22Rv1 (cell line): Measurements from ENCODE around the gene GRWD1.

ENCODE experiments used
- H3K27ac ChIP-seq: fragments of 450-650 bp; 2 replicates; pipeline ENCODE4 v1.5.1; 2017
- CTCF ChIP-seq: fragments of 450-650 bp; IDR thresholded peaks from 2 replicates; pipeline ENCODE4 v1.5.1; 2017; ENCODE audit warnings: mild to moderate bottlenecking
- ZFX ChIP-seq: fragments of 450-650 bp; IDR thresholded peaks from 2 replicates; pipeline ENCODE4 v1.6.1; 2017; ENCODE audit warnings: antibody characterized with exemption, borderline replicate concordance

GRWD1 gene

GRCh38 chr19:48428670-48429069, 17.1 kb upstream of the GRWD1 start:
- no peak overlapping the region for H3K27ac ChIP-seq
- TF ChIP-seq CTCF (no peak), ZFX (no peak)

- TF ChIP-seq ZFX, result no peak
- no peak for TF ChIP-seq CTCF
- H3K27ac ChIP-seq, result no peak overlapping the region
Observed at GRCh38 chr19:48433337-48433736, 12.4 kb upstream of the GRWD1 start.

GRCh38 chr19:48436586-48436985, 9.2 kb upstream of the GRWD1 start:
- H3K27ac ChIP-seq, result no peak overlapping the region
- TF ChIP-seq CTCF (no peak), ZFX (no peak)

- no peak overlapping the region for H3K27ac ChIP-seq
- no peak for TF ChIP-seq CTCF
- no peak for TF ChIP-seq ZFX
Observed at GRCh38 chr19:48441360-48442050, 4.3 kb upstream of the GRWD1 start.

- no peak overlapping the region for H3K27ac ChIP-seq
- no peak for TF ChIP-seq ZFX
- TF ChIP-seq CTCF, result no peak
Observed at GRCh38 chr19:48442116-48443035, 3.4 kb upstream of the GRWD1 start.

GRCh38 chr19:48443256-48443655, 2.5 kb upstream of the GRWD1 start:
- no peak overlapping the region for H3K27ac ChIP-seq
- TF ChIP-seq ZFX (no peak), CTCF (no peak)

- peak overlapping the region; percentile 91 for H3K27ac ChIP-seq
- TF ChIP-seq ZFX (no peak), CTCF (no peak)
Observed at GRCh38 chr19:48443731-48444128, 2.1 kb upstream of the GRWD1 start.
